Omental fat pad (tissue), 4 donors: ENCODE data around the gene ARSB. TPM values are rescaled to one million over a fixed set of nuclear protein-coding genes. Genes with fewer than 3 reads are reported as not detected.

Experiments
- ATAC-seq: fragments of 150-250 bp; one replicate; pipeline ENCODE4 v1.9.1; 2016; ENCODE audit warnings: mild to moderate bottlenecking, moderate library complexity; ENCODE audit not compliant: low FRiP score
- DNase-seq: peaks from one replicate; pipeline ENCODE4 v3.0.0-alpha.2; 2019; ENCODE audit warnings: low spot score
- CTCF ChIP-seq, 3 donors: fragments of 450-650 bp; IDR thresholded peaks; one replicate each; pipeline ENCODE4 v1.5.1; 2016 to 2017; ENCODE audit warnings: antibody characterized with exemption in 3 of 3, mild to moderate bottlenecking in 3 of 3, moderate library complexity in 2 of 3
- total RNA-seq, 4 donors: library from RNA; depleted of rRNA; stranded (reverse); fragments of >200 nt; gene quantifications; one replicate each; pipeline ENCODE4 v1.1.0, GENCODE V29; 2016

Gene ARSB
- total RNA-seq, 4 donors from 2014 or later, result 15.4 to 22.7 (median 15.8) TPM

GRCh38 chr5:78829811-78830527 lies 155.1 kb downstream of the ARSB start:
- no peak for ATAC-seq

GRCh38 chr5:78827725-78828124 lies 157.4 kb downstream of the ARSB start:
- ATAC-seq (no peak), DNase-seq (no peak)
- TF ChIP-seq CTCF (IDR thresholded peaks at IDR 0.05), result no peak

More at GRCh38 chr5:78829811-78830527, 155.1 kb downstream of the ARSB start:
- DNase-seq, result no peak
- no peak for TF ChIP-seq CTCF (IDR thresholded peaks at IDR 0.05)

GRCh38 chr5:78824831-78825281 lies 160.3 kb downstream of the ARSB start:
- no peak for ATAC-seq
- no peak for DNase-seq
- TF ChIP-seq CTCF (IDR thresholded peaks at IDR 0.05), result no peak

GRCh38 chr5:78823196-78823595 lies 161.9 kb downstream of the ARSB start:
- ATAC-seq (no peak), DNase-seq (no peak)
- TF ChIP-seq CTCF (IDR thresholded peaks at IDR 0.05), result no peak

- DNase-seq (no peak), ATAC-seq (no peak)
- TF ChIP-seq CTCF (IDR thresholded peaks at IDR 0.05), result no peak
These were observed 163.5 kb downstream of the ARSB start for GRCh38 chr5:78821536-78822021.

- no peak for TF ChIP-seq CTCF (IDR thresholded peaks at IDR 0.05)
- DNase-seq (no peak), ATAC-seq (no peak)
These were observed 165.4 kb downstream of the ARSB start for GRCh38 chr5:78819707-78820106.

- DNase-seq, result no peak
- ATAC-seq, result no peak
- TF ChIP-seq CTCF (IDR thresholded peaks at IDR 0.05), result no peak
These were observed 165.9 kb downstream of the ARSB start for GRCh38 chr5:78819166-78819565.
